DMS114 treated with DMSO at 0.1 percent for 48 hours (cell line): ENCODE measurements around the gene KRTAP9-9.
"Not testable (repeated sequence)": the region's sequence is repeated elsewhere in the genome, so short reads cannot be mapped to it uniquely, and the experiment has no call there.

ENCODE experiments used
- DNase-seq: peaks from one replicate; lab custom pipeline; 2025; ENCODE audit not compliant: unreplicated experiment; lab: John Stamatoyannopoulos, UW

Gene KRTAP9-9

GRCh38 chr17:41255381-41256290, at the start of gene KRTAP9-9:
KRTAP9-9 (plus strand) TSS chr17:41255384.
- DNase-seq: not testable (repeated sequence)

GRCh38 chr17:41211845-41212466, 43.2 kb upstream of the KRTAP9-9 start:
- no peak for DNase-seq

- DNase-seq: no peak
These were observed 42.5 kb upstream of the KRTAP9-9 start for GRCh38 chr17:41212524-41213169.

- no peak for DNase-seq
These were observed 39.5 kb upstream of the KRTAP9-9 start for GRCh38 chr17:41215681-41216080.

- DNase-seq: no peak
These were observed 31.4 kb upstream of the KRTAP9-9 start for GRCh38 chr17:41223821-41224220.

- DNase-seq: no peak
These were observed 29.1 kb upstream of the KRTAP9-9 start for GRCh38 chr17:41226051-41226450.

GRCh38 chr17:41226598-41227095, 28.5 kb upstream of the KRTAP9-9 start, which contains the start of gene KRTAP9-2:
KRTAP9-2 (plus strand) TSS chr17:41226648; CDS start chr17:41226655, 7 bp downstream.
- DNase-seq: not testable (repeated sequence)

GRCh38 chr17:41230094-41230493, 25.1 kb upstream of the KRTAP9-9 start:
- no peak for DNase-seq

- DNase-seq: no peak
These were observed 23.5 kb upstream of the KRTAP9-9 start for GRCh38 chr17:41231731-41232130.

- DNase-seq: not testable (repeated sequence)
These were observed 22.6 kb upstream of the KRTAP9-9 start, which contains the start of gene KRTAP9-3 for GRCh38 chr17:41232399-41233105. KRTAP9-3 (plus strand) TSS chr17:41232449; CDS start chr17:41232502, 53 bp downstream.

GRCh38 chr17:41237116-41237515, 18.1 kb upstream of the KRTAP9-9 start:
- DNase-seq: not testable (repeated sequence)

GRCh38 chr17:41237949-41238437, 17.2 kb upstream of the KRTAP9-9 start, which contains the start of gene KRTAP9-8:
KRTAP9-8 (plus strand) TSS chr17:41237999; CDS start chr17:41238052, 53 bp downstream.
- DNase-seq: not testable (repeated sequence)

- not testable (repeated sequence) for DNase-seq
These were observed 8.0 kb upstream of the KRTAP9-9 start for GRCh38 chr17:41246995-41247787.

- DNase-seq: not testable (repeated sequence)
These were observed 5.4 kb upstream of the KRTAP9-9 start, which contains the start of gene KRTAP9-4 for GRCh38 chr17:41249637-41250240. KRTAP9-4 (plus strand) TSS chr17:41249687; CDS start chr17:41249721, 34 bp downstream.

GRCh38 chr17:41251261-41251660, 3.9 kb upstream of the KRTAP9-9 start:
- DNase-seq: no peak

- no peak for DNase-seq
These were observed 323 bp upstream of the KRTAP9-9 start for GRCh38 chr17:41254861-41255260.

GRCh38 chr17:41256291-41256685, 1.1 kb downstream of the KRTAP9-9 start:
- no peak for DNase-seq

- no peak for DNase-seq
These were observed 3.2 kb downstream of the KRTAP9-9 start for GRCh38 chr17:41258406-41258805.

- DNase-seq: no peak
These were observed 8.0 kb downstream of the KRTAP9-9 start for GRCh38 chr17:41263212-41263611.
